MV-4-11 (cell line): Measurements from ENCODE around the gene PDZD2.
A peak's percentile ranks its signal among the peaks of the same experiment; 100 is the strongest.
"Not testable (repeated sequence)": the region's sequence is repeated elsewhere in the genome, so short reads cannot be mapped to it uniquely, and the experiment has no call there.

Source experiments
- DNase-seq: peaks from one replicate; lab custom pipeline; 2025; lab: John Stamatoyannopoulos, UW

Gene PDZD2

DNA sequence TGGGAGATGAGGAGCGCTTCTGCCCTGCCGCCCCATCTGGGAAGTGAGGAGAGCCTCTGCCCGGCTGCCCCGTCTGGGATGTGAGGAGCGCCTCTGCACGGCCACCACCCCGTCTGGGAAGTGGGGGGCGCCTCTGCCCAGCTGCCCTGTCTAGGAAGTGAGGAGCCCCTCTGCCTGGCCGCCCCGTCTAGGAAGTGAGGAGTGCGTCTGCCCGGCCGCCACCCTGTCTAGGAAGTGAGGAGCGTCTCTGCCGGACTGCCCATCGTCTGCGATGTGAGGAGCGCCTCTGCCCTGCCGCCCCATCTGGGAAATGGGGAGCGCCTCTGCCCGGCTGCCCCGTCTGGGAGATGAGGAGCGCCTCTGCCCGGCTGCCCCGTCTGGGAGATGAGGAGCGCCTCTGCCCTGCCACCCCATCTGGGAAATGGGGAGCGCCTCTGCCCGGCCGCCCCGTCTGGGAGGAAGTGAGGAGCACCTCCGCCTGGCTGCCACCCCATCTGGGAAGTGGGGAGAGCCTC lies 401.3 kb downstream of the PDZD2 start:
- not testable (repeated sequence) for DNase-seq

DNA sequence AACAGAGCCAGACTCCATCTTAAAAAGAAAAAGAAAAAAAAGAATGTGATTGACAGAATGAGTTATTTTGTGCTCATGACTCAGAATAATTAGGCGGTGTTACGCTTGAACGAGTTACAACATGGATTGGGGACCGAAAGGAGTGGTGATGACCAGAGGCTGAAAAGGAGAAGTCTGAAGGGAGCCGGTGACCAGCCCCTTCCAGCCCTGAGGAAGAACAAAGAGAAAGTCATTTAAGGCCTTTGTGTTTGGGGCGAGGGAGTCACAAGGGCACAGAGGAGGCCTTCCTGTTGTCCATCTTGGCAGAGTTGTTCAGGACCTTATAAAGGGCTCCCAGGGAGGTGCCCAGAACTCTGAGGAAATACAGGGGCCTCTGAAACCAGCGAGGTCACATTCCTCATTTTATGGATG lies 403.6 kb downstream of the PDZD2 start:
- DNase-seq: peak; percentile 94

DNA sequence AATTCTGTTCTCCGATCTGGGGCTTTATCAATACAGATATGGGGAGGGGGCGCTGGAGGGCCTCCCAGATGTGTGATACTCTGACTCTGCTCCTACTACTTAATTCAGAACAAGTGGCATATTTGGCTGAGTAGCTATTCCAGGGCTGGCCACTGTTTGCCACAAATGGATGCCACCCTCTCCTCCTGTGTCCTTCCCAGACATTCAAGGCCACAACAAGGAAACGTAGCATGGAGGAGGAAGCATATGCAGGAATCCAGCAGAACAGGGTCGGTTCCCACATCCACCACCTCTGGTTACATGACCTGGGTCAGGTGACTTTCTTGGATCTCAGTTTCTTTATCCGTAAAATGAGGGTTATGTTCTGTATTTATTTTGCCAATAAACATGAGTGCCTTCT lies 404.2 kb downstream of the PDZD2 start:
- no peak for DNase-seq

DNA sequence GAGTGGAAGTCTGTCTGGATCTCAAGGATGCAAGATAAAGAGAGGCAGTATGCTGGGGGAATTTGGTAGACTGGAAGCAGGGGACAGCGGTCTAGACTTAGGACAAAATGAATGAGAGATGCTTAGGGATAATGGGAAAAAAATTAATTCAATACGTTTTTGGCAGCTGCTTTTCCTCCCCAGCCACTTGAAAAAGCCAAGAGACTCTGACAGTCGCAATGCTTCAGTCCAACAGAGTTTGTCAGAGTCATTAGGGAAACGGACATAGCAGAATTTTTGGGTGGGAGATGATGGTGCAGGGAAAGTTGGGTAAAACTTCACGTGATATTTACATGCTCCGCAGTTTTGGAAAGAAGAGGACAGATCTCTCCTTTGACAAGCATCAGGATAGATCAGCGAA lies 405.5 kb downstream of the PDZD2 start:
- DNase-seq: no peak

DNA sequence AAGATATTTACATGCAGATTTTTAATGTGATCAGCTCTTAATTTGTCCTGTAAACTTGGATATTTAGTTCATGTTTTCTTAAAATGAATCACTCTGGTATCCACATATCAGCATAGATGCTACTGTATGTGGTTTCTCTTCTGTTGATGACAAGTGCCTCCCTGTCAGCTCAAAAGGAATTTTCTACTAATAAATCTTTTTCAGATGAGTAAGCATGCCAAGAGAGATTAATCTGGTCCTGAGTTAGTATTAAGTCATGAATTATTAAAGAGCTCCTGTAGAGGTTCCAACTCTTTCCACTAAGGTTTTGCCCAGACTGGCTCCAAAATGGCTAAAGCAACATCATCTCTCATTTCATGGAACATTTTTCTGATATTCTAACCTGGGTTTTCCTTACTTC lies 406.0 kb downstream of the PDZD2 start:
- DNase-seq: no peak

DNA sequence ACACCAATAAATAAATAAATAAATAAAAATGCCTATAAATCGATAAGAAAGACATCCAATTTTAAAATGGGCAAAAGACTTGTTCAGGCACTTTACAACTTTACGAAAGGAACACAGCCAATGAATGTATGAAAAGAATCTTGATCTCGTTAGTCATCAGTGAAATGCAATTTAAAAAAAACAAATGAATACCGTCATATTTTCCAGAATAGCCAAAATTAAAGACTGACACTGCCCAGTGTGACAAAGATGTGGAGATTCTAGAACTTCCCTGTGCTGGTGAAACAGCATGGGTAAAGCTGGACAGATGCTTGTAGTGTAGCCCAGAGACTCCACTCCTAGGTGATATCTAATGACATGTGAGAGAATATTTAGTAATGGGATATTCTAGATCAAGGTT lies 408.1 kb downstream of the PDZD2 start:
- no peak for DNase-seq

DNA sequence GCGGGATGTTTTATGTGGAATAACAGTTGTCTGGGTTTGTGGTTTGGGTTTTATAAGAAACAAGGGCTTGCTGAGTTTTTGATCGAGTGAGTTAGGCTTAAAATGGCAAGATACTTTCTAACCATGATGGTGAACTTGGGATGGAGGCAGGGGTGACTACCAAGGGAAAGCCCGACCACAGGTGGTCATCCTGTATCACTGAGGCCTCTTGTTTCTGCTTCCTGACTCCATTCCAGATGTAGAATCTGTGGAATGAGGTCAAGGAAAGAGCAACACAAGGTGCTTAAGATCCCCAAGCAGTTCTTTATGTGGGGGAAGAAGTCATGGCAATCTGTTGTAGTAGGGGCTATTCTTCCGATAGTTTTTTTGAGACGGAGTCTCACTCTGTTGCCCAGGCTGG lies 412.9 kb downstream of the PDZD2 start:
- no peak for DNase-seq

DNA sequence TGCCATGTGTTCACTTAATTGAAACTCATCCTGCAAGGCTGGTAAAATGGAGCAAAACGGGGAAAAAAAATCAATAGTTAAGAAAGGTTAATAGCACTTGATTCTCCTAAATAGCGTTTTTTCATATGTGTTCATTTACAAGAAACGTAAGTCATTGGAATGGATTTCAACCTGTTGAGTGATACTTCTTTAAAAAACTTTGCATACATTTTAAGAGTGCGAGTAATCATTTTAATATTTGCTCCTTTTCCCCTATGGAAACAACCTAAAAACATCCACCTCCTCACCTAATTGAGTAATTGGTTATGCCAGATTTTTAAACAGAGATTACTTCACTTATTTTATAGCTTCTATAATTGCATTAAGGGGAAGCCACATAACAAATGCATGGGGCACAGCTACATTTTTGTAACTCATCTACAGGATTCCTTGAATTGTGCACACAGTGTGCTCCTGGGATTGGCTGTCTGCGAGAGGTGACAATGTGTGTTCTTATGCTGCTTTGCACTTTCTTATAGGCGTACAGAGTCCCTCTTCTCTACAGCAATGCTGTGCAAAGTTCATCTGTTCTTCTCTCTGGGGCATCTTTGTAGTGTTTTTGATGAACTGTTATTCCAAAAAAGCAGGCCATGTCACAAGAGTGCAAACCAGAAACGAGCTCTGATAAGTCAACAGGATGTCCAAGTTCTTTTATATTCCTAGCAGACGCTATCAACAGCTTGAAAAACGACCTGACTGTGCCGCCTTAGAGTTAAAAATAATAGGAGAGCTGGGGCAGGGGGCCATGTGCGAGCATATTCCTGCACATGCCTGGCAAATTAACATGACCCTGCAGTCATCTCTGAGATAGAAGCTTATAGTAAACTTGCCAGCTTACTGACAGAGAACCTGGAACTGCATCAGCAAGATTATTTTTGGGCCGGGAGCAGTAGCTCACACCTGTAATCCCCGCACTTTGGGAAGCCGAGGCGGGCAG lies 417.2 kb downstream of the PDZD2 start:
- no peak for DNase-seq

DNA sequence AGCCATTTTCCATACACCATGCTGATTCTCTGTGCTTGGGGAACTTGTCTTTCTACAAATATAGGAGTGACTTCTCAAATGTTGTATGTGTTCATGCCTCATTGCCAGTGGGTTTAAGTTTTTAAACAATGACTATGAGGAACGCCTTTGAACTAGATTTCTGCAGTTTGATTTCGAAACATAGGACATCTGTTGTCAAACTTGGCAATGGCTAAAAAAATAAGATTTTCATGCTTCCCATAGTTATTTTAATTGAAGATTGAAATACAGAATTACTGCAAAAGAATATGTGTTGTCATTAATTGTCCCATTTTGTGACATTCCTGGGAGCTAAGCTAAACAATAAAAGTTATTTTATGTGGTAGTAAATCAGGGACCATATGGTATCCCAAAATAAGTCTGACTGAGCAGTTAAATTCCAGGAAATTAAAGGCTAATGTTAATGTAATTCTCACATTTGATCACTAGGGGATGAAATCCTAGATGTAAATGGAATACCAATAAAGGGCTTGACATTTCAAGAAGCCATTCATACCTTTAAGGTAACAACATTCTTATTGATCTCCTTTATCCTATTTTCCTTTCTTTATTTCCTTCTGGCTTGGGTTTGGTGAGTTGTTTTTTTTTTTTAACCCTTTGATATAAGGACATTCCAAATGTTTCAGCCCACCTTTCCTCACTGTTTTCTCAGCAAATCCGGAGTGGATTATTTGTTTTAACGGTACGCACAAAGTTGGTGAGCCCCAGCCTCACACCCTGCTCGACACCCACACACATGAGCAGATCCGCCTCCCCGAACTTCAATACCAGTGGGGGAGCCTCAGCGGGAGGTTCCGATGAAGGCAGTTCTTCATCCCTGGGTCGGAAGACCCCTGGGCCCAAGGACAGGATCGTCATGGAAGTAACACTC lies 418.5 kb downstream of the PDZD2 start:
- peak; percentile 61 for DNase-seq

DNA sequence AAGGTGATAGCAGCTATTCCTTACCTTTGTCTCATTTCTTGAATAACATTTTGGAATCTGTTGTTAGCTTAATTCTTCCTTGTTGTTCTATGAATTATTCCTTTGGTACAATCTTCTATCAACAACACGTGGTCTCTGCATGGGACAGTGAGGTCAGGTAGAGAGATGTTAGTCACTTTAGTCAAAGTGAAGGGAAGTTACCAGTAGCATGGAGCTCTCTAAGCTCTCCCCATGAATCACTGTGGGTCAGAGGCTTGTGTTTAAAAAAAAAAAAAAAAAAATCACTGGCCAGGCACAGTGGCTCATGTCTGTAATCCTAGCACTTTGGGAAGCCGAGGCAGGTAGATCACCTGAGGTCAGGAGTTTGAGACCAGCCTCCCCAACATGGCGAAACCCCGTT lies 419.2 kb downstream of the PDZD2 start:
- no peak for DNase-seq

DNA sequence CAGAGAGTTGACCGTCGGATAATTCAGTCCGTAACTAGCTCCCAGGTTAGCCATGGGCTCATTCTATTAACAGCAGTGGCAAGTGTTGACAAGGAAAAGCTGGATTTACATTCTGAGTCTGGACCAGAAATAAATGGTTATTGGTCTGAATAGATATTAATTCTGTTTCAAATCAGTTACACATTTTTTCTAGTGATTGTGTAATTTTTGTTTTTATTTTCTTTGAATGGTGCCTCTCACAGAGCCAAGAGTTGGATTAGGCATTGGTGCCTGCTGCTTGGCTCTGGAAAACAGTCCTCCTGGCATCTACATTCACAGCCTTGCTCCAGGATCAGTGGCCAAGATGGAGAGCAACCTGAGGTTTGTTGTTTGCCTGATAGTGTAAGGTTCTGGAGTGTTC lies 420.1 kb downstream of the PDZD2 start:
- no peak for DNase-seq

DNA sequence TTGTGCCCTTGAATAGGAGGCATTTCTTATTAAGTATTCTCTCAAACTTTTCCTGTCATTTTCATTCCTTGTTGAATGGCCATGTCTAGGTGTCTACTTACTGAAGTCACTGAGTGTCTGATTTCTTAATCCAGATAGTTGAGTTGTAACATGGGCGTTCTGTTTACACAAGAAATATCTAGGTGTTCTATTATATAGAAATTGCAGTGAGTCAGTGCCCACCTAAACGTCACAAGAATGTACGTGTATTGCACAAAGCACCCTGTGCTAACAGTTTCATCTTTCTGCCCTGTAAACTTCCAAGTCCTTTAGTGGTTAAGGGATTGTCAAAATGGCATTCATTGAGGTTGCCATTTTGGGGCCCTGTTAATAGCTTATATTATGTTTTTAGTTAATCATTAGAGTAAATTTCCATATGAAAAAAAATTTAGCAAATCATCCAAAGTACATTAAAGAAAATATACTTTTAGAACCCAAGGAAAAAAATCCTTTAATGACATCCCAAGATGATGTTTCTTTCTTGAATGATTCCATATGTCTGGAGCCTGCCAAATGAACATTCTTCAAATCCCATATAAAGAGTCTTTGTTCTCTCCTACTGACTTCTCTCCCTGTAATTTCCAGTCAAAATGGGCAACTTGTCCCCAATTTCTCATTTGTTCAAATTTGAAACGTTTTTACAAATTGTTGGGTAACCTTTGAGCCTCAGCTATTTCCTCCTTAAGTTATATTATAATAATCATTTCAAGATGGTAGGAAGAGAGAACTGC lies 421.0 kb downstream of the PDZD2 start:
- no peak for DNase-seq

DNA sequence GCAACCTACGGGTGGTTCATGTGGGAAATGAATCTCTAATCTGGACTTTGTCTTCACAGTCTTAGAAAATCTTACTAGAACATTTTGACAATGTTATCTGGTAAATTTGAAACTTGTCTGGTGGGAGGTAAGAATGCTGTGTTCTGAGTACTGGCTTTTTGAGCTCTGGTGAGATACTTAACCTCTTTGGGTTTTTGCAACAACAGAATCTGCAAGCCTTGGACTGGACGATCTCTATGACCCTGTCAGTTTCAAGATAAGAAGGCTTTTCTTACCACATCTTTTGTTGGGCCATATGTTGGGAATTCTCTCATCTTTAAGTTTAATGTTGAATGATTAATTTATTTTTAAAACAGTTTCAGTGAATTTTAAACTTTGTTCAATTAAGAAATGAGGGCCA lies 422.3 kb downstream of the PDZD2 start:
- DNase-seq: no peak

DNA sequence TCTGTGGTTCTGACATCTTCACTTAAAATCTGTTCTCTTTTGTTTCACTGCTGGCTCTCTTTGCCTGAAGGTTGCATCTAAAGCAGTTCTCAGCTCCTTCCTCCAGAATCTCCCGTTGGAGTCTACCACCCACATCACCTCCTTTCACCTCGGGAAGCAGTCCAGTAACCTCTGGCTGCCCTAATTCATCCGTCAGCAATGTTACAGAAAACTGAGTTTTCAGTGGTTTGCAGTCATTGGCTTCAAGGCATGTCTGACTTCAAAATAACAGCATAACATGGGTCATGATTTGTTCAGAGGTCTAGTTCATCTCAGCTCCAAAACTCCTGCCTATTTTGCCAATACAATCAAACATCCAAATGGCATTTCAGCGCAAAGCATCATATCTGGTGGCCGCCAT lies 427.5 kb downstream of the PDZD2 start:
- no peak for DNase-seq

DNA sequence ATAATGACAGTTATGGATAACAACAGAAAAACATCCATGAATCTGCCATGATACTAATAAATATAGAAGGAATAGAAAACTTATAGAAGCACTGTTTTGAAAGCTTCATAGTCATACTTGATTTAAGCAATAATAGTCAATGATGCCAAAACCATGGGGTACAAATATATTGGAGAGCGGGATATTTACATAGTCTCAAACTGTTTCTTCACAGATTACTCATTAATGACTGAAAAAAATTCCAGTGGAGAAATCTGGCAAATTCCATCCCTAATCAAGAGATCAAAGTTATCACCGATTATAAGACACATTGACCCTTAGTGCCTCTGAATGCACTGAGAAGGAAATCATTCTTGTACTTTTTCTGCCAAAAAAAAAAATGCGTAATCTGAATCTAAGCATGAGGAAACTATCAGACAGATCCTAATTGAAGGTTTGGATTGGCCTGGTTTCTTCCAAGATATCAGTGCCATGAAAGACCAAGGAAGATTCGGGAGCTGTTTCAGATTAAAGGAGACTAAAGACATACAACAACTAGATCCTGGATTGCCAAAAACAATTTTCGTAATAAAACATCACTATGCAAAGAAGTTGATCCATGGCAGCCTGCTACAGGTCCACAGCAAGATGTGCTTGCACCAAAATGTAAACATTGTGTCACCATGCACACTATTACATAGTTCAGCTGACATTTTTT lies 429.0 kb downstream of the PDZD2 start:
- no peak for DNase-seq

DNA sequence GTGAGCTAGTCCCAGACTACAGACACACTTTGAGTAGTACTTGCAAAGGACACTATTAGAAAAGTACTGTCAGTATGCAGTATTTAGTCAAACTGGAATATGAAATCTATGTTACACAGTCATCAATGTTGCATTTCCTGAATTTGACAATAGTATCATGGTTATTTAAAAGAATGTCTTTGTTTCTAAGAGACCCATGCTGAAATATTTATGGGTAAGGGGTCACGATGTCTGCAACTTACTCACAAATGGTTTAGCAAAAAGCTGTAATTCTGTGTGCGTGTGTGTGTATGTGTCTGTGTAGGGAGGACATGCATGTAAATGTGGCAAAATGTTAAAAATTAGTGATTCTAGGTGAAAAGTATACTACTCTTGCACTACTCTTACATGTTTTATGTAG lies 429.6 kb downstream of the PDZD2 start:
- no peak for DNase-seq

DNA sequence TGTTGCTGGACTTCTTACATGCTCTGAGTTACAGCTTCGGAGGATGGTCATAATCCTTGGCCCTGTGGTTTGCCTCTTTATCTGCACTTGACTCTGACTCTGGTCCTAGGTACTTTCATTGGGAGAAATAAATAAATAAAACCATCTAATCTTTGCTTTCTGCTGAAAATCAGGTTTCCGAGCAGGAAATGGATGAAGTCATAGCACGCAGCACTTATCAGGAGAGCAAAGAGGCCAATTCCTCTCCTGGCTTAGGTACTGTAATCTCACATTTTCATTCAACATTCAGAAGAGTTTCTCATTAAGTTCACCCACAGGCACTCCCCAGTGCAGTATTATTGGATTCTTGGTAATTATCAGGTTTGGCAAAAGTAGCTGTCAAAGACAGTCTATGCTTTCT lies 430.5 kb downstream of the PDZD2 start:
- DNase-seq: no peak

DNA sequence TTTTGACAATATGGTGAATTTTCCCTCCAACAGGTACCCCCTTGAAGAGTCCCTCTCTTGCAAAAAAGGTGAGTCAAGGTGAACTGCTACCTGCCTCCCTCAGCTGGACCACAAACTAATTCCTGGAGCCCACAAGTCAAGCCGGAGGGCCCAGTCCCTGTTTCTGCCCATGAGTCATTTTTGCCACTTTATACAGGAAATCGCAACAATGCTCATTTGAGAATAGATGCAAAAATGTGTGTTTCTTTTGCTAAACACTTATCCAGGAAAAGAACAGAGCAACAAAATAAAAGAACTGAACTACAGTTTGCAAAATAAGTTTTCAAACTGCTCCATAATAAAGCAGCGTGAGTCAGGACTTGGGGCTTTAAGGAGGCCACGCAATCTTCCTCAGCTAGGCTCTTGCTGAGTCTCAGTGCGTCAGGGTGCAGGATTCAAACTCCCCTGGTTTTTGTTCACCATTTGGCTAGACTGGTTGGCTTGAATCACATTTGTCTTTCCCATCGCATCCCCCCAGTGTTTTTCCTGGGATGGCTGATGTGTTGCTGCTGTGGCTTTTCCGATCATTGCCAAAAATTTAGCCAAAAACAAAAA lies 432.5 kb downstream of the PDZD2 start:
- DNase-seq: peak; percentile 20

DNA sequence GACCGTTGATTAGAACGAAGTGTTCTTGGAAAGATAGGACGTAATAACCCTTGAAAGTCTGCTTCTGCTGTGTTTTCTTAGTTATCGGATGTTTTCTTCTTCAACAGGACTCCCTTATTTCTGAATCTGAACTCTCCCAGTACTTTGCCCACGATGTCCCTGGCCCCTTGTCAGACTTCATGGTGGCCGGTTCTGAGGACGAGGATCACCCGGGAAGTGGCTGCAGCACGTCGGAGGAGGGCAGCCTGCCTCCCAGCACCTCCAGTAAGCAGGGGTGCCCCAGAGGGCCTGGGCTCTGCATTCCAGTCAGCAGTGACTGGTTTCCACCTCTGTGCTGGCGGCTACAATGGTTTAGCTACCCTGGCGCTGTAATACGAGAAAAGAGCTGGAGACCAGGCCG lies 433.1 kb downstream of the PDZD2 start:
- no peak for DNase-seq

DNA sequence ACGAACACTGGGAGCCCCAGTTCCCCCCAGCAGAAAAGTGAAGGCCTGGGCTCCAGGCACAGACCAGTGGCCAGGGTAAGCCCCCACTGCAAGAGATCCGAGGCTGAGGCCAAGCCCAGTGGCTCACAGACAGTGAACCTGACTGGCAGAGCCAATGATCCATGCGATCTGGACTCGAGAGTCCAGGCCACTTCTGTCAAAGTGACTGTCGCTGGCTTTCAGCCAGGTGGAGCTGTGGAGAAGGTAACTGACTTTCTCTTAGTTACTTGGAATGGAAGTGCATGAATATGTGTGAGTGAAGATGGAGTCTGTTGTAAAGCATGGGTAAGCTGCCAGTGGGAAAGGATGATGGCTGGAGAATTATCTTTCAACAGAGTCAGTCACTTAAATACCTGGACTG lies 435.5 kb downstream of the PDZD2 start:
- no peak for DNase-seq
